CD4-positive, alpha-beta T cell (primary cell): ENCODE results near the gene TAOK1. TPM values are rescaled to one million over a fixed set of nuclear protein-coding genes. Genes with fewer than 3 reads are reported as not detected.
A peak's percentile ranks its signal among the peaks of the same experiment; 100 is the strongest.

Source experiments
- ATAC-seq: fragments of 200-7000 bp; cut with Tn5 transposase; one replicate; pipeline ENCODE4 v1.10.0; 2022; ENCODE audit warnings: mild to moderate bottlenecking; ENCODE audit not compliant: poor library complexity
- CTCF ChIA-PET: fragments of 350-600 bp; sonication (Branson Sonifier 250); formaldehyde crosslinking; loops from one replicate; lab custom pipeline; 2021; ENCODE audit warnings: antibody characterized with exemption, inconsistent platforms; lab: Charles Lee
- POLR2A ChIA-PET: fragments of 350-600 bp; sonication (Branson Sonifier 250); formaldehyde crosslinking; loops from one replicate; lab custom pipeline; 2021; ENCODE audit warnings: antibody characterized with exemption, inconsistent platforms; lab: Charles Lee
- DNase-seq, 14 experiments: peaks; one replicate each; pipeline ENCODE4 v3.0.0-alpha.2; 2013 to 2020; ENCODE audit warnings: mixed read lengths in 2 of 14
- H3K27ac ChIP-seq, 2 donors: one replicate each; pipeline versions ENCODE4 v1.5.1 to v1.7.0; 2013; ENCODE audit warnings: low read length in 2 of 2, low read depth in 1 of 2, mild to moderate bottlenecking in 1 of 2
- H3K27me3 ChIP-seq, 2 experiments: 1 replicate in 1 of 2; 2 replicates in 1 of 2; pipeline versions ENCODE4 v1.6.1 to v1.7.0; 2013; ENCODE audit warnings: low read length in 2 of 2, control low read depth in 1 of 2, mild to moderate bottlenecking in 1 of 2, moderate library complexity in 1 of 2; ENCODE audit not compliant: insufficient read depth in 2 of 2, control insufficient read depth in 1 of 2
- H3K36me3 ChIP-seq: one replicate; pipeline ENCODE4 v1.6.1; 2013; ENCODE audit warnings: low read length, control low read depth; ENCODE audit not compliant: insufficient read depth
- H3K4me1 ChIP-seq: one replicate; pipeline ENCODE4 v1.6.1; 2013; ENCODE audit warnings: low read length, control low read depth; ENCODE audit not compliant: insufficient read depth
- H3K4me3 ChIP-seq: one replicate; pipeline ENCODE4 v1.5.1; 2013; ENCODE audit warnings: mild to moderate bottlenecking, low read length, moderate library complexity
- H3K9me3 ChIP-seq, 2 experiments: 1 replicate in 1 of 2; 2 replicates in 1 of 2; pipeline versions ENCODE4 v1.6.1 to v1.7.0; 2013; ENCODE audit warnings: low read length in 2 of 2, mild to moderate bottlenecking in 2 of 2, control low read depth in 1 of 2, moderate library complexity in 1 of 2; ENCODE audit not compliant: control insufficient read depth in 1 of 2, insufficient read depth in 1 of 2
- H3K27ac Mint-ChIP-seq: one replicate; pipeline ENCODE4 v1.8.0; 2020; ENCODE audit warnings: mixed read lengths
- H3K27me3 Mint-ChIP-seq: one replicate; pipeline ENCODE4 v1.8.0; 2021; ENCODE audit warnings: mixed read lengths
- H3K36me3 Mint-ChIP-seq: one replicate; pipeline ENCODE4 v1.8.0; 2021; ENCODE audit warnings: low read depth, mixed read lengths
- H3K4me1 Mint-ChIP-seq: one replicate; pipeline ENCODE4 v1.8.0; 2021; ENCODE audit warnings: low read depth, mixed read lengths
- H3K4me3 Mint-ChIP-seq: one replicate; pipeline ENCODE4 v1.8.0; 2020; ENCODE audit warnings: mild to moderate bottlenecking, mixed read lengths
- H3K9me3 Mint-ChIP-seq: one replicate; pipeline ENCODE4 v1.8.0; 2020; ENCODE audit warnings: mixed read lengths
- CTCF ChIP-seq: fragments of 200-600 bp; IDR thresholded peaks from one replicate; pipeline ENCODE4 v1.8.0; 2022; ENCODE audit warnings: antibody characterized with exemption, mild to moderate bottlenecking
- intact Hi-C, 2 experiments: fragments of 100-400 bp; cut with DNase I in 1 of 2; cut with micrococcal nuclease in 1 of 2; formaldehyde crosslinking; loops; one replicate each; pipeline versions ENCODE4 v1.15.1 to v1.9.0; 2023 to 2025; cut with DNase I, micrococcal nuclease
- total RNA-seq, 174 experiments: library from RNA in 2 of 174; stranded (reverse) in 2 of 174; gene quantifications; one replicate each; pipeline ENCODE4 v1.2.3 and lab custom pipeline; 2021 to 2026

Gene TAOK1
- total RNA-seq, 2 experiments from 2014 or later: 33.1 to 33.8 TPM

- Histone ChIP-seq H3K27me3 (no peaks in the 10 kb centered on the region), H3K9me3 (no peaks in the 10 kb centered on the region), H3K27ac (peak overlapping the region in 1 of 2 donors; percentile 29), H3K4me3 (no peak overlapping the region), H3K4me1 (peaks cover 65% of the 10 kb centered on the region), H3K36me3 (peaks cover 26% of the 10 kb centered on the region)
- peak overlapping the region; percentile 45 for H3K27ac Mint-ChIP-seq
- ATAC-seq: no peak
- POLR2A ChIA-PET: interaction anchor here (4.4 kb wide), 1 partner anchor 31 kb away, joined by 40 read pairs; no protein-coding TSS in a partner anchor
- peaks cover 62% of the 10 kb centered on the region for H3K4me1 Mint-ChIP-seq
- H3K27me3 Mint-ChIP-seq: no peaks in the 10 kb centered on the region
- CTCF ChIA-PET: interaction anchor here (0.8 to 3.9 kb wide), 4 partner anchors 9 to 33 kb away, joined by 3 to 28 read pairs (median 6); no protein-coding TSS in a partner anchor
- no peaks in the 10 kb centered on the region for H3K9me3 Mint-ChIP-seq
- H3K36me3 Mint-ChIP-seq: peaks cover 16% of the 10 kb centered on the region
- H3K4me3 Mint-ChIP-seq: peak overlapping the region; percentile 49
- TF ChIP-seq CTCF: peak; percentile 35
- DNase-seq: peak in 5 of 14 experiments; percentile 26 to 63 (median 55)
- intact Hi-C loops: loop anchor here in 1 of 2 experiments (5.0 to 10.0 kb wide), 3 partner anchors 177 to 840 kb away; partner anchors contain the start of genes PHF12 and TRAF4
Observed at GRCh38 chr17:29585080-29585751, 195.1 kb downstream of the TAOK1 start.

- H3K27ac Mint-ChIP-seq: peak overlapping the region; percentile 45
- no peaks in the 10 kb centered on the region for H3K27me3 ChIP-seq
- POLR2A ChIA-PET: interaction anchor here (1.3 to 4.4 kb wide), 3 partner anchors 15 to 30 kb away, joined by 7 to 40 read pairs (median 8); partner anchors contain the start of gene TP53I13
- no peaks in the 10 kb centered on the region for H3K9me3 Mint-ChIP-seq
- peaks cover 12% of the 10 kb centered on the region for H3K36me3 Mint-ChIP-seq
- CTCF ChIA-PET: interaction anchor here (0.7 to 3.9 kb wide), 5 partner anchors 19 to 31 kb away, joined by 3 to 28 read pairs (median 5); partner anchors contain the start of gene ABHD15
- peak overlapping the region; percentile 59 for H3K4me3 Mint-ChIP-seq
- H3K4me3 ChIP-seq: no peak overlapping the region
- DNase-seq: no peak
- H3K4me1 ChIP-seq: peaks cover 73% of the 10 kb centered on the region
- intact Hi-C loops: loop anchor here in 1 of 2 experiments (5.0 to 10.0 kb wide), 3 partner anchors 175 to 842 kb away; partner anchors contain the start of genes PHF12 and TRAF4
- ATAC-seq: no peak
- no peak for TF ChIP-seq CTCF
- H3K27ac ChIP-seq: no peak overlapping the region
- no peaks in the 10 kb centered on the region for H3K27me3 Mint-ChIP-seq
- H3K4me1 Mint-ChIP-seq: peaks cover 73% of the 10 kb centered on the region
- H3K36me3 ChIP-seq: peaks cover 16% of the 10 kb centered on the region
- no peaks in the 10 kb centered on the region for H3K9me3 ChIP-seq
Observed at GRCh38 chr17:29586676-29587469, 196.7 kb downstream of the TAOK1 start.

- H3K4me3 ChIP-seq: no peak overlapping the region
- H3K27ac ChIP-seq: no peak overlapping the region
- Mint-ChIP-seq H3K36me3 (peaks cover 5% of the 10 kb centered on the region), H3K9me3 (no peaks in the 10 kb centered on the region), H3K4me3 (peak overlapping the region; percentile 98), H3K27ac (peak overlapping the region; percentile 84), H3K27me3 (no peaks in the 10 kb centered on the region), H3K4me1 (peaks cover 80% of the 10 kb centered on the region)
- ChIA-PET CTCF (interaction anchor here (0.6 to 3.9 kb wide), 4 partner anchors 20 to 807 kb away, joined by 4 to 28 read pairs (median 5); partner anchors contain the start of gene ABHD15), POLR2A (interaction anchor here (1.0 to 4.4 kb wide), 5 partner anchors 15 to 29 kb away, joined by 4 to 40 read pairs (median 7); partner anchors contain the start of gene TP53I13)
- ATAC-seq: no peak
- H3K4me1 ChIP-seq: peaks cover 80% of the 10 kb centered on the region
- no peak for DNase-seq
- no peaks in the 10 kb centered on the region for H3K9me3 ChIP-seq
- TF ChIP-seq CTCF: no peak
- H3K27me3 ChIP-seq: no peaks in the 10 kb centered on the region
- H3K36me3 ChIP-seq: peaks cover 9% of the 10 kb centered on the region
- intact Hi-C loops: loop anchor here in 1 of 2 experiments (5.0 to 10.0 kb wide), 3 partner anchors 175 to 843 kb away; partner anchors contain the start of genes PHF12 and TRAF4
Observed at GRCh38 chr17:29587591-29587990, 197.4 kb downstream of the TAOK1 start.
